GM19395 (cell line): ENCODE measurements around the gene ANP32A.

ENCODE experiments used
- ATAC-seq: cut with Tn5 transposase; IDR thresholded peaks from one replicate; pipeline ENCODE4 v1.9.1; 2021; ENCODE audit warnings: mild to moderate bottlenecking, moderate library complexity; ENCODE audit not compliant: unreplicated experiment

The ANP32A gene

DNA sequence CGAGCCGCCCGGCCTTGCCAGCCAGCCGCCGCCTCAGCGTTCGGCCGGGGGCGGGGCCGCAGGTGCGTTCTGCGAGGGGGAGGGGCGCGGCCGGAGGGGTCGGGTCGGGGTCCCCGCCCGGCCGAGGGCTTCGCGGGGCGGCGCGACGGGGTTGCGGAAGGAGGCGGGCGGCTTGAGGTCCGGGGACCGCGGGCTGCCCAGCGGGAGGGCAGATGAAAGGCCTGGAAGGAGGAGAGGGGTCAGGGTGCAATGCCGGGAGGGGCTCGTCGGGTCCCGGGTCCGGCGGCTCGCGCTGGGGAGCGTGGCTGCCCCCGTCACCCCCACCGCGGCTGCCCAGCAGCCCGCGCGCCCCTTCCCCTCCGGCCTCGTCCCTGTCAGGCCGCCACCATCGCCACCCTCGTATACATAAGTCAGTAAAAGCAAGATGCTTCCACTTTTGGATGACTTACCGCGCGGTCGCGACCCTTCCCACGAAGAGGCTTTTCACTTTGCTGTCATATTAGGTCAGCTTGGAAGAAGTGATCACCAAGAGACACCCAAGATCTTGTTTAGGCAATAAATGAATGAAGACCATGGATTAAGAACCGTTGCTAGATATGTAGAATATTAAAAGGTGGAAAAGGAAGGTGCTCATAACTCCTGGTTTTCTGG is 620 bp upstream of the ANP32A start:
- peak; percentile 2 for ATAC-seq

DNA sequence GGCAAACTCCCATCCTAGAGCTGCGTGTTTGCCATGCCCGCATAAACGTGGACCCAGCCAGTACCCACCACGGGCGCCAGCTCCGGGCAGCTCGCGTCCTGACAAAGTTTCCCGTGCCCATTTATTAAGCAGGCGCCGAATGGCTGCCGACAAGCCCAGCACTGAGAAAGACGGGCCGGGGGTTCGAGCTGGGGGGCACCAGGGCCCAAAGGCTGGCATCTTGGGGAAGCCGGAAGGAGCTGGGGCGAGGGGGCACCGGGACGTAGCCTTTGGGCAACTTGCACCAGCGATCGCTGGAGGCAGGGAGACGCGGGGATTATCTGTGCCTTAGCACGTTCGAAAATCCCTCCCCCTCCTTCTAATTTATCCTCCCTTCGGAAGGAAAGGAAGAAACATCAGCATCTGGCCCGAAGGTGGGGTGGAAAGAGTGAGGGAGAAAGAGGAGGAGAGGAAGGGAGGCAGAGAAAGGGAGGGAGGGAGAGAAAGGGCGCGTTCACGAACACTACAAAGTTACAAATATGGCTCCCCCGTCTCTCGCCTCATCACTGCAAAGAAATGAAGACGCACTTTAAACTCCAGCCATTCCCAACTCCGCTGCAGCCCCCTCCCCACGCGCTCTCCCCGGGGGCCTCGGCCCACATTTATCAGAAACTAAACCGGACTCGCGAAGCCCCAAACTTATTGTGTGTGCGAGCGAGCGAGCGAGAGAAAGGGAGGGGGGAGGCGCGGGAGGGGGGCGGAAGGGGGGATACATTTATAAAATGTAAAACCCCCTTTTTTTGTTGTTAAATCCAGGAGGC is 1.0 kb downstream of the ANP32A start:
- ATAC-seq, result no peak

DNA sequence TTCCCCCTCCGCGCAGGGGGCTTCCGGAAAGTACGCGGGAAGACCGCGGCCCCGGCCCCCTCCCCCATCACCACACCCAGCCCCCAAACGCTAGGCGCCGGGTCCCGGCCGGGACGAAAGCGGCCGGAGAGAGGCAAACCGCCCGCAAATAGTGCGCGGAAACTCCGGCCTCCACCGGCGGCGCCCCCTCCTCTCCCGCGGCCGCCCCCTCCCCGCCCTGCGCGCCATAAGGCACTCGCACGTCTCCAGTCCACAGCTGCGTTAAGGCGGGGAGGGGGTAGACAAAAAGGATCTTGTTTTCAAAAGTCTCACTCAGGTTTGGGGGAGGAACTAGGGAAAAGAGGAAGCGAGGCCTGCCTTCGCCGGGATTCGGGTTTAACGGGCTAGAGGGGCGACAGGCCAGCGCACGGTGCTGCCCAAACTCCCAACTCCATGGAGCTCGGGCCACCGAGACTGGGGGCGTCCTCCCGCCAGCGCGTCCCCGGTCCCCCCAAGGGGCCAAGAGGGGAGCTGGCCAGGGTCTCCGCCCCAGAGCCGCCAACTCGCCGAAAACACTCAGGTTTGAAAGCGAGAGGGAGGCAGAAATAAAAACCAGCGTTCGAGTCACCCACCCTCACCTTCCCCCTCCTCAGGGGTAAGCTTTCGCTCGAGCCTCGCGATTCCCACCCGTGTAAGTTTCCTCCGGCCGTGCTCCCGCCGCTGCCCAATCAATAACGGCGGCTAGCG is 1.8 kb downstream of the ANP32A start:
- ATAC-seq, result no peak

DNA sequence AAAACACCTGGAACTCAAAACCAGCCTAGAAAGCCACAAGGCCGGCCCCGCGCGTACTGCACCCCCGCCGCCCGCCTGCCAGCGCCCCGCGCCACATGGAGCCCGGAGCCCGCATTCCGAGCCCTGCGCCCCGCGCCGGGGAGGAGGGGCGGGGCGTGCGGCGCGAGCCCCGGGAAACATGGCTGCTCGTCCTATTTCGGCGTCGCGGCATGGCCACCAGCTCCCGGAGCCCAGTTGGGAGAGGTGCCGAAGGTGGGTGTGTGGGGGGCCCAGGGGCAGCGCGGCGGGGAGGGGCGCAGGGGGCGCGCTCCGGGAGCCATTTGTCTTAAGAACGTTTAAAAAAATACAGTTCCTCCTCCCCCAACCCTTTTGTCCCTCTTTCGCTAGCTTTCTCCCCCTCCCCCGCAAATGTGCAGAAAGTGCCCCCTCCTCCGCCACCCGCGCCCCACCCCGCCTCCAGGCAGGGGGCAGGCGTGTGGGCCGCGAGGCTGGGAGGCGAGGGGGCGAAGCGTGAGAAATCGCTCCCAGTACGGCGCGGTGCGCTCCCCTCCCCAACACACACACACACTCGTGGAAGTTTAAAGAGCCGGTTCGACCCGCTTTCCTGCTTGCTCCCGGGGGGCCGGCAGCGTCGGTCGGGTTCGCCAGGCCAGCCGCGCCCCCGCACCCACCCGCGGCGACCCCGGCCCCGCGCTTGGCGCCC is 2.5 kb downstream of the ANP32A start:
- no peak for ATAC-seq

DNA sequence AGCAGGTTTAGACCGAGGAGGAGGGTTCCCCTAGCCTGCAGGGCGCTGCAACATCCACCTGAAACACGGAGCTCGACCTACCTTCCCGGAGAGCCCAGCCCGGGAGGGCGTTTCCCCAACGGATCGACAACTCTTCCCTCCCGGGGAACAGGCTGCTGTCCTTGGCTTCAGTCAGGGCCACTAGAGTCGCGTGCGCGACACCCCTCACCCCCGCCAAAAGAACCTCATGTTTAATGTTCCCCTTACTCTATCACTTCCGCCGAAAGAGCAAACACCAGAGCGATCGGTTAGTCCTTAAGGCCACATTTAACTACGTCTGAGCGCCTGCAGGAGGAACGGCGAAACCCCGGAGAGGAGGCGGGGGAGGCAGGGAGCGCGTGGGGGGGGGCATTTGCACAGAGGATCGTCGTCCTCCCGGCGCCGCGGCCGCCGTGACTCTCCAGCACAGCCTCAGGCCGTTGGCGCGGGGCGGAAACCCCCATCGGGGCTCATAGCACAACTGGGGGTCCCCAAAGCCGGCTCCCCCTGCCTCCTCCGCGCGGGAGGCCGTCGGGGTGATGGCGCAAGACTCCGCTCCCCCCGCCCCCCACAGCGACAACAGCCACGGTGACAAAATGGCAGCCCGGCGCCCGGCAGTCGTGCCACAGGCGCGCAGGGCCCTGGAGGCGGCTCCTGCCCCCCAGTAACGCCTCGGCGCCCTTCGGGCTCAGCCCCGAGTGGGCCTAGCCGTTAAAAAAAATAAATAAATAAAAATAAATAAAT is 3.2 kb downstream of the ANP32A start:
- peak; percentile 42 for ATAC-seq

- no peak for ATAC-seq
Observed at GRCh38 chr15:68816795-68817303, 3.8 kb downstream of the ANP32A start.

DNA sequence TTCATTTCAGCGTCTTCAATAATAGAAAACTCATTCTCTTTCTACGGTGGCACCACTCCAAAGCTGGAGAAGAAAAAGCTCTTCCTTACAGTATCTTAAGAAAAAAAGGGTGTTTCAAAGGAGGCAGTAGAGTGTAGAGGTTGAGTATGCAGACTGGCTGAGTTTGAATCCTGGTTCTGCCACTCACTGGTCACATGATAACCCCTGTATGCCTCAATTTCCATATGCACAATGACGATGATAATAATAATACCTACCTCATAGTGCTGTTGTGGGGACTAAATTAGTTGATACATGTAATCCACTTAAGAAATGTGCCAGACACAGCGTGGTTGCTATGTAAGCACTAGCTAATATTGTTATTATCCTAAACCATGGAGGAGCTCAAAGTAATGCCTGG is 4.5 kb downstream of the ANP32A start:
- ATAC-seq, result no peak

DNA sequence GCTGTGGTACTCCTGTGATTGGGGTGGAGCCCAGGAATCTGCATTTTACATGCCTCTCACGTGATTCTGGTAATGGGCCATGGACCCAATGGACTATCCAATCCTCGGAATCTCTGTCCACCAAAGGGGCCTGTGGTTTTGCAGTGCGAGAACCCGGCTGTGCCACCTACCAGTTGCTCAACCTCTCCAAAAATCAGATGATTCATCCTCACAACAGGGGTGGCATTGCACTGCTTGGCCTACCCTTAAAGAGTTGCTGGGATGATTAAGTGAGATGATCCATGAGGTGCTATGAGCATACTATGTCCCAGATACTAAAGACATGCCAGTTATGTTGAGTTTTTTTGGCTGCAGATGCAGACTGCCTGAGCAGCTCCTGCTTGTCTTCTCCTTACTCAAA is 5.1 kb downstream of the ANP32A start:
- no peak for ATAC-seq

DNA sequence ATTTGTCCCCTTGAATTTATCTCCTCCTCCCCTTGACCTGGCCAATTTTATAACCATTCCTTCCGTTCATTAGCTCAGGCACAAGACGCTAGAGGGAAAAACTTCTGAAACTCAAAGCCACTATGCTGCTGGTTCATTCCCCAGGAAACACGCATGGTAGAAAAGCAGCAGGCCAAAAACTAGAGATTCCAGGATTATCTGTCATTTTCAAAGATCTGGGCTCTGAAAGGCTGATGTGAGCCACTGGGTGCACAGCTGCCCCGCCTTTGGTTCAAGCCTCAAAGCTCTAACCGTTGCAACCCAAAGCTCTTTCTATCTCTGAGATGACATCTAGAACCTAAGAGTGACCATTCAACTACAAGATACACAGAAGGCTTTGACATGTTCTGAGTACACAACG is 6.1 kb downstream of the ANP32A start:
- ATAC-seq, result no peak

DNA sequence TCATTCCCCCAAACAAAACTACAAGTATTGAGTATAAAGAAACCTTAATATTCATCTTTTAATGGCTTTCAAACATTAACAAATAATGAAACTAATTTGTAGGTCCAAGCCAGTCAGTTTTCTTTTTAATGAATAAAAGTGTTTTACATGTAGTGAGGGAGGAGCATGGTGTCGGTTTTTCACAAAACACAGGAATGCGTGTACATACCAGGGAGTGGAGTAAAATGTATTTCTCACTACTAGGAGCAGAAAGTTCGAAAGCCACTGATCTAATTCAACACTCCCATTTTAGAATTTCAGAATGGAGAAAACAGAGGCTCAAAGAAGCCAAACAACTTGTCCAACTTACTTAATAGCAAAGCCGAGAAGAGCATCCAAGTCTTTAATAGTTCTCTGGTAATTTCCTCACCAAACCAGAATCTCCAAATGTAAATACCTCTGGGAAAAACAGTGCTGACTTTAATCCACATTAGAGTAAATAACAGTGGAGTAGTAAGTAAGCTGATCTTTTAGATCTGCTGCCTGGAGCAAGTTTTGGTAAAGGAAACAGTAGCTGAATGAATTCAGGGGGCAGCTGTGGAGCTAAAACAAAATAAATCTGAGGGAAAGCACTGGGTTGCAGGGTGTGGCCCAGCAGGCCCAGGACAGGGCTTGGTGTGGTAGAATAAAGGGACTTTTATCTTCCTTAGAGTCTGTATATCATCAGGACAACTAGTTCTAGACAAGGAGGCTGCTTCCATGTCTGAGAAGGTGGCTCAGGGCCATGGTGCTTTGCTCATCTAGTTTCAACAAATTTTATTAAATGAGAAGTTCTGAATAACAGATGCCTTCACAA is 7.9 kb downstream of the ANP32A start:
- no peak for ATAC-seq

DNA sequence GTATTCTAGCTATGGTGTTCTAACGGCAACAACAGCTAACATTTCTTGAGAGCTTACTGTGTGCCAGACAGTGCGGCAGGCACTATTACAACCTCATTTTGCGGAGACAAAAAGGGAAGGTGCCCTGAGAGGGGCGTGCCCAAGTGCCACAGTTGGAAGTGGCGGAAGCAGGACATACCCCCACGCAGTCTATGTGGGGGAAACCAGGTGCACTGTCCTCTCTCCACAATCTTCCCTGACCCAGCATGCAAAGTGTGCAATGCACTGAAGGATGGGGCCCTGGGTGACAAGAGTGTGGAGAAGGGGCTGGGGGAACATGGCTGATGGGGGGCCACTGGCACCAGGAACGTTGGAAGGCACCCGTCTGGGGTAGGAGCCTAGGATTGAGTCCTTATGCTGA is 8.6 kb downstream of the ANP32A start:
- ATAC-seq, result no peak

DNA sequence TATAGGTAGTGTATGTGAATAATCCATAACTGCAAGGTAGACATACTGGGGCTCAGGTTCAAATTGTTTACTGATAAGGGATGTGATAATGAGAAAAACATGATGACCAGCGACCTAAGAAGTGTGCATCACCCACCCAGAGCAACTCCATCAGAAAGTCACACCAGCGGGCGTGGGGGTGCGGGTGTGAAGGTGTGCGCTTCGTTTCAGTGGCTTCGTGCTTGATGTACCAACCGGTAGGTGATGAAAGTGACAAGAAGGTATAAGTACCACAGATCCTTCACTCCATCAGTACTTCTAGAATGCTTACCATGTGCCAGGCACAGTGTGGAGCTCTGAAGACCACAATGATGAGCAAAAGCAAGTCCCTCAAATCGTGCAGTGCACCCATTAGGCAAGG is 11.2 kb downstream of the ANP32A start:
- no peak for ATAC-seq

GRCh38 chr15:68808770-68809169 is 11.9 kb downstream of the ANP32A start:
- no peak for ATAC-seq

DNA sequence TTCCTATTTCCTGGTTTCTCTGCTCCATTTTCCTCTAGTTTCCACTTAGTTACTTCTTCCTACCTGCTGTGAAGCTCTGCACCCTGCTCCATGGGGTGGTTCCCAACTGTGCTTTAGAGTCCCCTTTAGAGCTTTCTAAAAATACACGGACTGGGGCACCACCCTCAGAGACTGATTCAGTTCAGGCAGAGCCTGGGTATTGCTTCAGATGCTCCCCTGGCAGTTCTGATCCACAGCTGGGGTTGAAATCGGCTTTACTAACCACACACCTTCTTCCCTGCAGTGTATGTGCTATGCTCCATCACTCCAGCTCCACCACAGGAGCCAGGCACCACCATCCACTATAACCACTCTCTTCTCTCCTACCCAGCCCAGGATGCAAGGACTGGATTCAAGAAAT is 12.6 kb downstream of the ANP32A start:
- ATAC-seq, result no peak

- ATAC-seq, result no peak
Observed at GRCh38 chr15:68807249-68807648, 13.4 kb downstream of the ANP32A start.

GRCh38 chr15:68806220-68807060 is 14.3 kb downstream of the ANP32A start:
- ATAC-seq, result no peak

GRCh38 chr15:68802373-68802772 is 18.3 kb downstream of the ANP32A start:
- no peak for ATAC-seq

DNA sequence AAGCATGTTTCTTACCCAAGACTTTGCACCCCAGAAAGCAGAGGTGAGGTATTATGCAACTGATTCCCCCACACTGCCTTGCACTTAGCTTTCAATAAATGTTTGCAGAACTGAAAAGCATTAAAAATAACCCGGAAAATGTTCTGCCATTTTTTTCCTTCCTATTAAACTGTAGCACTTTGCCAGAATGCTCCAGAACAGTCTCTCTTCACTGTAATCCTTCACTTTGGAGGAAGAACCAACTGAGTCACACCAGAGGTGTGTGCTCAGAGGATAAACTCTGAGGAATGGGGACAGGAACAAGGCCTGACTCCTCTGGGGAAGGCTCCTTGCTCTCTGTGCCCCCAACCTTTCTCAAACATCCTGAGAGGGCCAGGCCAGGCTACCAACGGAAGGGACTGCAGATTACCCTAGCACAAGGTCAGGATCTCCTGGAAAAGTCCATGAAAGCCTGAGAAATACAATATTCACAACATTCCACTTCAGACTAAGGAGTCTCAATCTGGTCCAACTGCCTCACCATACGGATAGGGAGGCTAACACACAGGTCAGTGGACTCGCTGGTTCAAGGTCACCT is 19.0 kb downstream of the ANP32A start:
- no peak for ATAC-seq
